ENCODE results near the gene ZNF155. TPM values are rescaled to one million over a fixed set of nuclear protein-coding genes. Genes with fewer than 3 reads are reported as not detected.

Gene ZNF155
- total RNA-seq, 4 donors from 2014 or later, result 2.0 to 7.1 (median 3.8) TPM

DNA sequence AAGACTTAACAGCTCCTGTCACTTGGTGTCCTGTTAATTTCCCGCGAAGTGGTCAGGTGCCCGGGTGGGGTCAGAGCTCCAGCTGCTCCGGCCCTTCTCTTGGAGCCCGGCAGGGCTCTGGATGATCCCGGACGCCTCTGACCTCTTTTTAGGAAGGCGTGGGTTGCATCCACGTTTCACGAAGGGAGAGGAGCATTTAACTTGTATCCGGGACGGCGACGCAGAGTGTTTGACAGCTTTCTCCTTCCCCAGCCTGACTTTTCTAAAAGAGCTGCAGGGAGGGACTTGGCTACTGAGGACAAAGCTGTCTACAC lies 656 bp downstream of the ZNF155 start:
- Histone ChIP-seq H3K4me3 (peak overlapping the region; percentile 56 to 88 (median 76)), H3K27me3 (no peaks in the 10 kb centered on the region), H3K27ac (peak overlapping the region; percentile 78 to 86 (median 84)), H3K36me3 (peaks cover 0 to 24% (median 4%) of the 10 kb centered on the region in 3 donors), H3K4me1 (peaks cover 0 to 19% (median 5%) of the 10 kb centered on the region in 3 donors), H3K9me3 (peaks cover 0 to 24% (median 4%) of the 10 kb centered on the region in 3 donors)
- intact Hi-C loops (cut with DNase I), result no loop called here
- TF ChIP-seq, protein P1, sequence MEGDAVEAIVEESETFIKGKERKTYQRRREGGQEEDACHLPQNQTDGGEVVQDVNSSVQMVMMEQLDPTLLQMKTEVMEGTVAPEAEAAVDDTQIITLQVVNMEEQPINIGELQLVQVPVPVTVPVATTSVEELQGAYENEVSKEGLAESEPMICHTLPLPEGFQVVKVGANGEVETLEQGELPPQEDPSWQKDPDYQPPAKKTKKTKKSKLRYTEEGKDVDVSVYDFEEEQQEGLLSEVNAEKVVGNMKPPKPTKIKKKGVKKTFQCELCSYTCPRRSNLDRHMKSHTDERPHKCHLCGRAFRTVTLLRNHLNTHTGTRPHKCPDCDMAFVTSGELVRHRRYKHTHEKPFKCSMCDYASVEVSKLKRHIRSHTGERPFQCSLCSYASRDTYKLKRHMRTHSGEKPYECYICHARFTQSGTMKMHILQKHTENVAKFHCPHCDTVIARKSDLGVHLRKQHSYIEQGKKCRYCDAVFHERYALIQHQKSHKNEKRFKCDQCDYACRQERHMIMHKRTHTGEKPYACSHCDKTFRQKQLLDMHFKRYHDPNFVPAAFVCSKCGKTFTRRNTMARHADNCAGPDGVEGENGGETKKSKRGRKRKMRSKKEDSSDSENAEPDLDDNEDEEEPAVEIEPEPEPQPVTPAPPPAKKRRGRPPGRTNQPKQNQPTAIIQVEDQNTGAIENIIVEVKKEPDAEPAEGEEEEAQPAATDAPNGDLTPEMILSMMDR (IDR thresholded peaks at IDR 0.05), result no peak
- no peak for TF ChIP-seq POLR2A (IDR thresholded peaks at IDR 0.05)
- no peak for DNase-seq
- whole genome bisulfite sequencing, 2 donors, result 3% methylated on average over 5 to 11 of the region's 14 CpGs

DNA sequence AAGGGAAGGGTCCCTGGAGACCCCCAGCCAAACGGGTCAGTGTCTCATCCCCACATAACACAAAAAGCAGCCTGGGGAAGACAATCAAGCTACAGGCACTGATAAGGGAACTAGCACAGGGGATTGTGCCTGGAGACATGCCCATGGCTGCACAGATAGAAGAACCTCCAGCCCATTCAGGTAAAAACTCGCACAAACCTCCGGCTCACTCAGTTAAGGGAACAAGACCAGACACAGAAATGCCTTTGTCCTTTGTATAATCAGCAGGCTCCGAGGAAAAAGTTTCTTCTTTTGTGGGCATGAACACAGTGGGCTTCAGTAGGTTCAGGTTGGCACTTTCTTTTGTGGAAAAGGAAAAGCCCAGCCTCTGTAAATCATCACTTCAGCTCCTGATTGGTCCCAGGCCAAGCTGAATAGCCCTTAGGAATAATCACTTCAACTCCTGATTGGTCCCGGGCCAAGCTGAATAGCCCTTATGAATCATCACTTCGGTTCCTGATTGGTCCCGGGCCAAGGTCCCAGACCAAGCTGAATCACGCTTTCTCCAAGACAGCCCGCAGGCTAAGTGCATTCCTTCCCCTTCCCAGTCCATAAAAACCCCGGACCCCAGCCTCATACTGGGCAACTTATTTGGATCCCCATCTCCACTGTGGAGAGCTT lies 13.8 kb downstream of the ZNF155 start:
- Histone ChIP-seq H3K9me3 (peaks cover 0 to 33% (median 10%) of the 10 kb centered on the region in 3 donors), H3K4me1 (peaks cover 0 to 13% (median 5%) of the 10 kb centered on the region in 3 donors), H3K36me3 (peaks cover 0 to 52% (median 7%) of the 10 kb centered on the region in 3 donors), H3K4me3 (no peak overlapping the region), H3K27ac (no peak overlapping the region), H3K27me3 (no peaks in the 10 kb centered on the region)
- intact Hi-C loops (cut with DNase I), result no loop called here
- WGBS, 2 donors, result 39 to 65% methylated on average over 7 to 8 of the region's 10 CpGs
- DNase-seq, result no peak
- TF ChIP-seq, protein P1 (IDR thresholded peaks at IDR 0.05), result no peak
- no peak for TF ChIP-seq POLR2A (IDR thresholded peaks at IDR 0.05)

DNA sequence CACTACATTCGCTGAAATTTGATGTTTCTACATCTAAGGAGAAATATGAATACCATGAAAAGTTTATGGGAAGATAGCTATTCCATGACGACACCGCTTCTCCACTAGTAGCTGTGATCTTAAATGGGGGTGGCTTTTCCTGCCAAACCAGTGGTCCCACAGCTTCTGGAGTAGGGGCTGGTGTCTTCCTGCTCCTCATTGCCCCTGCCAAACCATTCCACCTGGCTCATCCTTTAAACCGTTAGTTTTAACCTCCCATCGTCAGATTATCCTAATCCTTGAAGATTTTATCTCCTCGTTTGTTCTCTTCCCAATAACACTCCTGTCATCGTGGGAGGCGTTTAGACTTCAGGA lies 18.2 kb downstream of the ZNF155 start:
- DNase-seq, result no peak
- peaks cover 0 to 26% (median 5%) of the 10 kb centered on the region in 3 donors for H3K4me1 ChIP-seq
- H3K36me3 ChIP-seq, result peaks cover 0 to 23% (median 0%) of the 10 kb centered on the region in 3 donors
- TF ChIP-seq, protein P1 (IDR thresholded peaks at IDR 0.05), result no peak
- no peak for TF ChIP-seq POLR2A (IDR thresholded peaks at IDR 0.05)
- peak overlapping the region; percentile 80 to 84 (median 82) for H3K27ac ChIP-seq
- intact Hi-C loops (cut with DNase I), result no loop called here
- H3K27me3 ChIP-seq, result no peaks in the 10 kb centered on the region
- 12 to 13% methylated on average over 8 of the region's 8 CpGs for WGBS, 2 donors
- peaks cover 0 to 30% (median 5%) of the 10 kb centered on the region in 3 donors for H3K9me3 ChIP-seq
- H3K4me3 ChIP-seq, result peak overlapping the region; percentile 64 to 90 (median 83)

DNA sequence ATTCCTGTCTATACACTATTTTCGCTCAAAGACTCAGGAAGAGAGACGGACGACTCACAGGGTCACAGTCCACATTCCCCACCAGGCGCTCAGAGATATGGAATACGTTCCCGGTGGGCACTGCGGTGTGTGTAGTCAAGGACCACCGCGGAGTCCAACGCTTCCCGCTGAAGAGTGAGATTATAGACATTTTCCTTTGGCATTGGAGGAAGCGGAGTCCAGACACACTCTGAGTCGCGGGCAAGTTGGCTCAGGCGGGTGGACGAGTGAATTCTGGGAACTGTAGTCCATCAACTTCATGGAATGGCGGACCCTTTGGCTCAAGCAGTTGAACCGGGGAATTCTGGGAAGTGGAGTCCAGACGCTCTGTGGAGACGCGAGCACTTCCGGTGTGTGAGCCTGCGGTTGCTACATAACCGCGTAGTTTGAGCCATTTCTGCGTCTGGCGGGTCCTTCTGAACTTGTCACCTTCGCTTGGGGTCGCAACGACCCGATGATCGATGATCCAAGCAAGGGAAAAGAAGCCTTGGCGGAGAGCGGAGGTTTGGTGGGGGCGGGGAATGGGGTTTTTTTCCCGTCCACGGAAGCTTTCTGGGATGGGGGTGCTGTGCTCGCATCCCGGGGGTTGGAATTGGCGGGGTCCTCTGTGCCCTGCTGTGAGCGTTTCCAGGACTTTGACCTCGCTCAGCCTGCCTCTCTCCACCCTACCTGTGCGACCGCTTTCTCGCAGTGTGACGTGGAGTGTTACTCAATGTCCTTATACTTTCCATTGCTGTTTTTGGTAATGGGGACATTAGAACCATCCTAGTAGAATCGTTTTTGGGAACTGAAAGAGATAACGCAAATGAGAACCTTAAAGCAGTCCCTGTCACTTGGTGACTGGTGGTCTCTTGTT lies 18.8 kb downstream of the ZNF155 start, which contains the start of gene ZNF230:
TSS of gene ZNF230 (plus strand) at position 392 of the 895 bp plus-strand sequence. CDS start 4,122 bp downstream, outside the sequence.
- Histone ChIP-seq H3K36me3 (peaks cover 0 to 23% (median 3%) of the 10 kb centered on the region in 3 donors), H3K4me3 (peak within 1 kb of the TSS; percentile 64 to 90 (median 83)), H3K27me3 (no peaks in the 10 kb centered on the region), H3K4me1 (peaks cover 0 to 22% (median 5%) of the 10 kb centered on the region in 3 donors), H3K9me3 (peaks cover 0 to 31% (median 6%) of the 10 kb centered on the region in 3 donors), H3K27ac (peak within 1 kb of the TSS; percentile 80 to 84 (median 82))
- TF ChIP-seq POLR2A (IDR thresholded peaks at IDR 0.05), result peak in 2 of 4 donors; percentile 31 to 63
- TF ChIP-seq, protein P1 (IDR thresholded peaks at IDR 0.05), result peak in 1 of 6 experiments; percentile 22
- peak; percentile 56 for DNase-seq
- WGBS, 2 donors, result 0% methylated on average over 41 to 43 of the region's 48 CpGs
- intact Hi-C loops (cut with DNase I), result no loop called here

Data from esophagus squamous epithelium (tissue), 5 donors.